SK-N-SH treated with all-trans-retinoic acid at 6 μM for 48 hours (cell line): ENCODE data around the gene OR13J1.

Source experiments
- ATAC-seq: fragments of 200-7000 bp; cut with Tn5 transposase; 3 replicates; pipeline ENCODE4 v1.9.1; 2020; ENCODE audit warnings: mild to moderate bottlenecking, moderate library complexity
- BACH2 ChIP-seq: fragments of 250-450 bp; sonication (Bioruptor Pico); IDR thresholded peaks from 2 replicates; pipeline ENCODE4 v1.9.0; 2021; ENCODE audit warnings: mild to moderate bottlenecking, borderline replicate concordance
- CREB5 ChIP-seq: fragments of 250-450 bp; sonication (Bioruptor Pico); IDR thresholded peaks from 2 replicates; pipeline ENCODE4 v1.5.1; 2020; ENCODE audit warnings: low read depth, mild to moderate bottlenecking, moderate library complexity
- CSDC2 ChIP-seq: fragments of 250-450 bp; sonication (Bioruptor Pico); IDR thresholded peaks from 2 replicates; pipeline ENCODE4 v1.5.0; 2020; ENCODE audit warnings: mild to moderate bottlenecking, moderate library complexity
- CSRNP3 ChIP-seq: fragments of 250-450 bp; sonication (Bioruptor Pico); IDR thresholded peaks from 2 replicates; pipeline ENCODE4 v1.5.1; 2021; ENCODE audit warnings: mild to moderate bottlenecking, moderate library complexity
- GLIS3 ChIP-seq: fragments of 250-450 bp; sonication (Bioruptor Pico); IDR thresholded peaks from 2 replicates; pipeline ENCODE4 v1.5.0; 2020; ENCODE audit warnings: mild to moderate bottlenecking, moderate library complexity
- ISL1 ChIP-seq: fragments of 250-450 bp; sonication (Bioruptor Pico); IDR thresholded peaks from 2 replicates; pipeline ENCODE4 v2.1.2; 2022; ENCODE audit warnings: mild to moderate bottlenecking, moderate library complexity
- PATZ1 ChIP-seq: fragments of 250-450 bp; sonication (Bioruptor Pico); IDR thresholded peaks from 2 replicates; pipeline ENCODE4 v1.8.0; 2020; ENCODE audit warnings: mild to moderate bottlenecking, moderate library complexity, borderline replicate concordance
- POU6F1 ChIP-seq: fragments of 250-450 bp; sonication (Bioruptor Pico); IDR thresholded peaks from 2 replicates; pipeline ENCODE4 v1.8.0; 2021; ENCODE audit warnings: low read depth, mild to moderate bottlenecking, moderate library complexity, borderline replicate concordance
- PPARA ChIP-seq: fragments of 250-450 bp; sonication (Bioruptor Pico); IDR thresholded peaks from 2 replicates; pipeline ENCODE4 v1.5.0; 2020; ENCODE audit warnings: mild to moderate bottlenecking, borderline replicate concordance
- RARB ChIP-seq: fragments of 250-450 bp; sonication (Bioruptor Pico); IDR thresholded peaks from 2 replicates; pipeline ENCODE4 v1.8.0; 2021; ENCODE audit warnings: mild to moderate bottlenecking, moderate library complexity
- SNAI2 ChIP-seq: fragments of 250-450 bp; sonication (Bioruptor Pico); IDR thresholded peaks from 2 replicates; pipeline ENCODE4 v1.5.0; 2020; ENCODE audit warnings: mild to moderate bottlenecking, moderate library complexity
- TOX ChIP-seq: fragments of 250-450 bp; sonication (Bioruptor Pico); IDR thresholded peaks from 2 replicates; pipeline ENCODE4 v1.8.0; 2021; ENCODE audit warnings: mild to moderate bottlenecking, moderate library complexity, borderline replicate concordance
- TSHZ2 ChIP-seq: fragments of 250-450 bp; sonication (Bioruptor Pico); IDR thresholded peaks from 2 replicates; pipeline ENCODE4 v1.5.0; 2020; ENCODE audit warnings: mild to moderate bottlenecking, moderate library complexity
- ZC3H10 ChIP-seq: fragments of 250-450 bp; sonication (Bioruptor Pico); IDR thresholded peaks from 2 replicates; pipeline ENCODE4 v1.5.1; 2021; ENCODE audit warnings: mild to moderate bottlenecking, moderate library complexity
- ZFP3 ChIP-seq: fragments of 250-450 bp; sonication (Bioruptor Pico); IDR thresholded peaks from 2 replicates; pipeline ENCODE4 v1.5.0; 2020; ENCODE audit warnings: mild to moderate bottlenecking, moderate library complexity
- ZFP30 ChIP-seq: fragments of 450-650 bp; formaldehyde crosslinking; IDR thresholded peaks from 2 replicates; pipeline ENCODE4 v1.5.0; 2022; ENCODE audit warnings: mild to moderate bottlenecking, moderate library complexity
- ZNF565 ChIP-seq: fragments of 450-650 bp; formaldehyde crosslinking; conservative IDR thresholded peaks from 2 replicates; pipeline ENCODE4 v1.5.0; 2020; ENCODE audit warnings: low read depth, mild to moderate bottlenecking, moderate library complexity
- ZNF70 ChIP-seq: fragments of 450-650 bp; formaldehyde crosslinking; IDR thresholded peaks from 2 replicates; pipeline ENCODE4 v1.5.0; 2020; ENCODE audit warnings: mild to moderate bottlenecking, moderate library complexity
- ZNF8 ChIP-seq: fragments of 450-650 bp; formaldehyde crosslinking; IDR thresholded peaks from 2 replicates; pipeline ENCODE4 v1.5.0; 2020; ENCODE audit warnings: mild to moderate bottlenecking, moderate library complexity

The OR13J1 gene

GRCh38 chr9:35864695-35865255 lies 5.4 kb downstream of the OR13J1 start:
- TF ChIP-seq ZNF70 (CRISPR knock-in tag) (no peak), BACH2 (no peak), TSHZ2 (no peak), CSRNP3 (CRISPR knock-in tag) (no peak), CREB5 (CRISPR knock-in tag) (no peak), RARB (no peak), ZFP30 (CRISPR knock-in tag) (no peak), CSDC2 (no peak), PATZ1 (CRISPR knock-in tag) (no peak)
- TF ChIP-seq, all 23 proteins: peak for 0
- ATAC-seq: no peak

GRCh38 chr9:35863583-35863982 lies 6.6 kb downstream of the OR13J1 start:
- TF ChIP-seq GLIS3 (CRISPR knock-in tag): no peak
- TF ChIP-seq CSDC2: no peak
- TF ChIP-seq ZNF565 (CRISPR knock-in tag): no peak
- no peak for TF ChIP-seq ZNF8
- no peak for TF ChIP-seq RARB
- TF ChIP-seq TSHZ2: no peak
- no peak for TF ChIP-seq ZFP30 (CRISPR knock-in tag)
- TF ChIP-seq TOX (CRISPR knock-in tag): no peak
- TF ChIP-seq ZNF70 (CRISPR knock-in tag): no peak
- TF ChIP-seq ISL1 (CRISPR knock-in tag): no peak
- TF ChIP-seq PPARA (CRISPR knock-in tag): no peak
- TF ChIP-seq ZFP3: no peak
- no peak for TF ChIP-seq SNAI2 (CRISPR knock-in tag)
- TF ChIP-seq ZC3H10 (CRISPR knock-in tag): no peak
- no peak for TF ChIP-seq BACH2
- no peak for TF ChIP-seq POU6F1
- no peak for ATAC-seq
